ENCODE measurements around the gene CCNJL. TPM values are rescaled to one million over a fixed set of nuclear protein-coding genes. Genes with fewer than 3 reads are reported as not detected.

Gene CCNJL
- total and polyA plus RNA-seq, 2 experiments from 2014 or later = 8.1 to 10.8 TPM

GRCh38 chr5:160284291-160284873 is 28.0 kb downstream of the CCNJL start:
- Histone ChIP-seq H3K4me1 (ENCODE audit: insufficient read depth) (peaks cover 18% of the 10 kb centered on the region), H2AFZ (no peak overlapping the region), H3K27me3 (no peaks in the 10 kb centered on the region), H3K36me3 (replicated peaks; ENCODE audit: insufficient read depth, low read depth) (no peaks in the 10 kb centered on the region), H3K9me2 (replicated peaks; ENCODE audit: insufficient read depth) (no peaks in the 10 kb centered on the region), H3K4me2 (no peak overlapping the region), H3K27ac (no peak overlapping the region), H3K9me3 (ENCODE audit: low read depth) (no peaks in the 10 kb centered on the region), H3K4me3 (no peak overlapping the region), H3K79me2 (peaks cover 28% of the 10 kb centered on the region), H4K20me1 (ENCODE audit: insufficient read depth, poor library complexity, severe bottlenecking) (no peaks in the 10 kb centered on the region)
- 89% methylated on average over 4 of the region's 4 CpGs for WGBS (ENCODE audit: low lambda C conversion rate, missing lambda C conversion rate)
- no peak for DNase-seq (ENCODE audit: low spot score)
- TF ChIP-seq EZH2phosphoT487 (IDR thresholded peaks at IDR 0.05; ENCODE audit: low read depth, severe bottlenecking, unreplicated experiment) (no peak), CTCF (IDR thresholded peaks at IDR 0.05; ENCODE audit: poor library complexity) (no peak), EZH2 (IDR thresholded peaks at IDR 0.05; ENCODE audit: borderline replicate concordance) (no peak)

GRCh38 chr5:160281275-160281674 is 31.1 kb downstream of the CCNJL start:
- no peak for TF ChIP-seq EZH2phosphoT487 (IDR thresholded peaks at IDR 0.05; ENCODE audit: low read depth, severe bottlenecking, unreplicated experiment)
- no peak for TF ChIP-seq EZH2 (IDR thresholded peaks at IDR 0.05; ENCODE audit: borderline replicate concordance)
- no peak for TF ChIP-seq CTCF (IDR thresholded peaks at IDR 0.05; ENCODE audit: poor library complexity)
- H3K4me1 ChIP-seq (ENCODE audit: insufficient read depth) = no peaks in the 10 kb centered on the region
- H3K27ac ChIP-seq = no peak overlapping the region
- H3K79me2 ChIP-seq = peaks cover 13% of the 10 kb centered on the region
- WGBS (ENCODE audit: low lambda C conversion rate, missing lambda C conversion rate) = 80% methylated on average over 2 of the region's 2 CpGs
- no peak for DNase-seq (ENCODE audit: low spot score)
- no peak overlapping the region for H3K4me3 ChIP-seq
- H3K9me3 ChIP-seq (ENCODE audit: low read depth) = no peaks in the 10 kb centered on the region
- H3K36me3 ChIP-seq (replicated peaks; ENCODE audit: insufficient read depth, low read depth) = no peaks in the 10 kb centered on the region
- H4K20me1 ChIP-seq (ENCODE audit: insufficient read depth, poor library complexity, severe bottlenecking) = no peaks in the 10 kb centered on the region
- no peak overlapping the region for H3K4me2 ChIP-seq
- H2AFZ ChIP-seq = no peak overlapping the region
- H3K9me2 ChIP-seq (replicated peaks; ENCODE audit: insufficient read depth) = no peaks in the 10 kb centered on the region
- H3K27me3 ChIP-seq = no peaks in the 10 kb centered on the region

GRCh38 chr5:160280384-160281095 is 31.8 kb downstream of the CCNJL start:
- no peaks in the 10 kb centered on the region for H3K4me1 ChIP-seq (ENCODE audit: insufficient read depth)
- WGBS (ENCODE audit: low lambda C conversion rate, missing lambda C conversion rate) = 86% methylated on average over 26 of the region's 26 CpGs
- H3K36me3 ChIP-seq (replicated peaks; ENCODE audit: insufficient read depth, low read depth) = no peaks in the 10 kb centered on the region
- no peaks in the 10 kb centered on the region for H3K27me3 ChIP-seq
- peaks cover 10% of the 10 kb centered on the region for H3K79me2 ChIP-seq
- DNase-seq (ENCODE audit: low spot score) = no peak
- no peak overlapping the region for H3K4me2 ChIP-seq
- H2AFZ ChIP-seq = no peak overlapping the region
- H3K27ac ChIP-seq = no peak overlapping the region
- no peaks in the 10 kb centered on the region for H3K9me2 ChIP-seq (replicated peaks; ENCODE audit: insufficient read depth)
- no peaks in the 10 kb centered on the region for H3K9me3 ChIP-seq (ENCODE audit: low read depth)
- no peak overlapping the region for H3K4me3 ChIP-seq
- no peaks in the 10 kb centered on the region for H4K20me1 ChIP-seq (ENCODE audit: insufficient read depth, poor library complexity, severe bottlenecking)
- TF ChIP-seq EZH2phosphoT487 (IDR thresholded peaks at IDR 0.05; ENCODE audit: low read depth, severe bottlenecking, unreplicated experiment) = no peak
- TF ChIP-seq EZH2 (IDR thresholded peaks at IDR 0.05; ENCODE audit: borderline replicate concordance) = no peak
- TF ChIP-seq CTCF (IDR thresholded peaks at IDR 0.05; ENCODE audit: poor library complexity) = no peak

Data from hepatocyte (in vitro differentiated cells).